Spleen (tissue), 7 donors: ENCODE measurements around the gene REN.

Experiments
- CTCF ChIP-seq, 11 experiments: fragments of 200-600 bp in 7 of 11; fragments of 450-650 bp in 4 of 11; sonication (generic) in 4 of 11; IDR thresholded peaks in 8 of 11; conservative IDR thresholded peaks in 3 of 11; 1 replicate in 7 of 11; 2 replicates in 4 of 11; pipeline versions ENCODE4 v1.4.0 to v1.8.0; 2016 to 2021; ENCODE audit warnings: antibody characterized with exemption in 11 of 11, inconsistent platforms in 4 of 11, mild to moderate bottlenecking in 1 of 11
- POLR2A ChIP-seq, 3 donors: fragments of 450-650 bp; IDR thresholded peaks; one replicate each; pipeline ENCODE4 v1.5.1; 2017; ENCODE audit warnings: antibody characterized with exemption in 3 of 3, mild to moderate bottlenecking in 1 of 3
- donor health status: DM: no; HTN: no; CAD: no; lungs with moderate emphysema.
- donor health status: DM: no; HTN: no; CAD: no.
- donor health status: DM: no; HTN: no; CAD: no.

GRCh38 chr1:204180133-204180532 is 14.0 kb upstream of the REN start:
- TF ChIP-seq POLR2A (IDR thresholded peaks at IDR 0.05), result no peak
- TF ChIP-seq CTCF (IDR thresholded peaks at IDR 0.05 in 8 of 11, conservative IDR thresholded peaks at IDR 0.05 in 3 of 11), result no peak
